ENCODE results near the gene CMTM4. TPM values are rescaled to one million over a fixed set of nuclear protein-coding genes. Genes with fewer than 3 reads are reported as not detected.

Gene CMTM4
- total RNA-seq, 2 experiments from 2014 or later = 3.3 to 4.5 TPM

- DNase-seq (no peak), ATAC-seq (no peak)
- peaks cover 4% of the 10 kb centered on the region for H3K27me3 Mint-ChIP-seq
- intact Hi-C loops (cut with DNase I, micrococcal nuclease) = no loop called here
- H3K4me3 Mint-ChIP-seq = no peak overlapping the region
- H3K9me3 Mint-ChIP-seq (ENCODE audit: low read depth) = no peaks in the 10 kb centered on the region
- no peak overlapping the region for H3K27ac Mint-ChIP-seq
- POLR2A ChIA-PET = no interaction called here
- CTCF ChIA-PET = interaction anchor here (1.1 kb wide), 1 partner anchor 36 kb away, joined by 5 read pairs; no protein-coding TSS in a partner anchor
- H3K4me1 Mint-ChIP-seq = no peaks in the 10 kb centered on the region
- H3K36me3 Mint-ChIP-seq (ENCODE audit: low read depth) = no peaks in the 10 kb centered on the region
These were observed 9.4 kb upstream of the CMTM4 start for GRCh38 chr16:66705790-66706505.

GRCh38 chr16:66703406-66704215 lies 7.1 kb upstream of the CMTM4 start:
- intact Hi-C loops (cut with DNase I, micrococcal nuclease) = no loop called here
- no peak overlapping the region for H3K27ac Mint-ChIP-seq
- no peak for ATAC-seq
- CTCF ChIA-PET = interaction anchor here (0.5 to 0.7 kb wide), 3 partner anchors 25 to 216 kb away, joined by 3 to 4 read pairs (median 3); no protein-coding TSS in a partner anchor
- no peak overlapping the region for H3K4me3 Mint-ChIP-seq
- no peaks in the 10 kb centered on the region for H3K9me3 Mint-ChIP-seq (ENCODE audit: low read depth)
- H3K4me1 Mint-ChIP-seq = no peaks in the 10 kb centered on the region
- POLR2A ChIA-PET = no interaction called here
- no peaks in the 10 kb centered on the region for H3K36me3 Mint-ChIP-seq (ENCODE audit: low read depth)
- peaks cover 2% of the 10 kb centered on the region for H3K27me3 Mint-ChIP-seq
- no peak for DNase-seq

- Mint-ChIP-seq H3K27me3 (peaks cover 5% of the 10 kb centered on the region), H3K36me3 (ENCODE audit: low read depth) (no peaks in the 10 kb centered on the region), H3K4me3 (no peak overlapping the region), H3K27ac (no peak overlapping the region), H3K4me1 (peaks cover 3% of the 10 kb centered on the region), H3K9me3 (ENCODE audit: low read depth) (no peaks in the 10 kb centered on the region)
- intact Hi-C loops (cut with DNase I, micrococcal nuclease) = no loop called here
- ATAC-seq (no peak), DNase-seq (no peak)
- POLR2A ChIA-PET = no interaction called here
- CTCF ChIA-PET = interaction anchor here (0.6 to 1.3 kb wide), 2 partner anchors 25 to 43 kb away, joined by 3 read pairs; no protein-coding TSS in a partner anchor
These were observed 5.0 kb upstream of the CMTM4 start for GRCh38 chr16:66701516-66701915.

- H3K36me3 Mint-ChIP-seq (ENCODE audit: low read depth) = no peaks in the 10 kb centered on the region
- no peak overlapping the region for H3K27ac Mint-ChIP-seq
- ChIA-PET POLR2A (no interaction called here), CTCF (interaction anchor here (1.3 kb wide), 1 partner anchor 42 kb away, joined by 3 read pairs; no protein-coding TSS in a partner anchor)
- DNase-seq = no peak
- H3K9me3 Mint-ChIP-seq (ENCODE audit: low read depth) = no peaks in the 10 kb centered on the region
- no peak overlapping the region for H3K4me3 Mint-ChIP-seq
- no peak for ATAC-seq
- intact Hi-C loops (cut with DNase I, micrococcal nuclease) = no loop called here
- peaks cover 3% of the 10 kb centered on the region for H3K4me1 Mint-ChIP-seq
- H3K27me3 Mint-ChIP-seq = peaks cover 5% of the 10 kb centered on the region
These were observed 4.5 kb upstream of the CMTM4 start for GRCh38 chr16:66701026-66701425.

- ChIA-PET CTCF (interaction anchor here (0.9 kb wide), 1 partner anchor 293 kb away, joined by 3 read pairs; no protein-coding TSS in a partner anchor), POLR2A (no interaction called here)
- Mint-ChIP-seq H3K4me3 (no peak overlapping the region), H3K27me3 (peaks cover 9% of the 10 kb centered on the region), H3K4me1 (peaks cover 11% of the 10 kb centered on the region), H3K9me3 (ENCODE audit: low read depth) (no peaks in the 10 kb centered on the region), H3K27ac (no peak overlapping the region), H3K36me3 (ENCODE audit: low read depth) (no peaks in the 10 kb centered on the region)
- ATAC-seq (no peak), DNase-seq (no peak)
- intact Hi-C loops (cut with DNase I, micrococcal nuclease) = no loop called here
These were observed 3.4 kb upstream of the CMTM4 start for GRCh38 chr16:66699898-66700297.

GRCh38 chr16:66698046-66698445 lies 1.5 kb upstream of the CMTM4 start:
- Mint-ChIP-seq H3K9me3 (ENCODE audit: low read depth) (no peaks in the 10 kb centered on the region), H3K4me3 (no peak overlapping the region), H3K36me3 (ENCODE audit: low read depth) (no peaks in the 10 kb centered on the region), H3K27me3 (peaks cover 10% of the 10 kb centered on the region), H3K4me1 (peaks cover 12% of the 10 kb centered on the region), H3K27ac (no peak overlapping the region)
- ChIA-PET POLR2A (no interaction called here), CTCF (interaction anchor here (0.7 to 1.6 kb wide), 8 partner anchors 15 to 1042 kb away, joined by 3 to 5 read pairs (median 3); partner anchors contain the start of gene NAE1)
- ATAC-seq = no peak
- no peak for DNase-seq
- intact Hi-C loops (cut with DNase I, micrococcal nuclease) = no loop called here

- peak; percentile 45 for ATAC-seq
- peaks cover 10% of the 10 kb centered on the region for H3K27me3 Mint-ChIP-seq
- ChIA-PET CTCF (interaction anchor here (0.9 to 2.1 kb wide), 6 partner anchors 9 to 142 kb away, joined by 3 to 10 read pairs (median 3); partner anchors contain the start of gene DYNC1LI2), POLR2A (no interaction called here)
- H3K36me3 Mint-ChIP-seq (ENCODE audit: low read depth) = no peaks in the 10 kb centered on the region
- no peak for DNase-seq
- peak overlapping the region; percentile 70 for H3K4me3 Mint-ChIP-seq
- H3K4me1 Mint-ChIP-seq = peaks cover 15% of the 10 kb centered on the region
- H3K27ac Mint-ChIP-seq = no peak overlapping the region
- no peaks in the 10 kb centered on the region for H3K9me3 Mint-ChIP-seq (ENCODE audit: low read depth)
- intact Hi-C loops (cut with DNase I, micrococcal nuclease) = loop anchor here in 1 of 2 experiments (1.0 to 2.0 kb wide), 12 partner anchors 45 to 333 kb away; partner anchors contain the start of genes CBFB, CIAO2B, CKLF and CMTM3
These were observed 441 bp downstream of the CMTM4 start for GRCh38 chr16:66695935-66696668.

- no peak for ATAC-seq
- Mint-ChIP-seq H3K4me1 (peaks cover 16% of the 10 kb centered on the region), H3K36me3 (ENCODE audit: low read depth) (no peaks in the 10 kb centered on the region), H3K4me3 (peak overlapping the region; percentile 70), H3K27ac (no peak overlapping the region), H3K9me3 (ENCODE audit: low read depth) (no peaks in the 10 kb centered on the region), H3K27me3 (peaks cover 10% of the 10 kb centered on the region)
- CTCF ChIA-PET = interaction anchor here (0.9 to 2.1 kb wide), 6 partner anchors 9 to 141 kb away, joined by 3 to 10 read pairs (median 3); partner anchors contain the start of gene DYNC1LI2
- DNase-seq = peak; percentile 13
- POLR2A ChIA-PET = no interaction called here
- intact Hi-C loops (cut with DNase I, micrococcal nuclease) = no loop called here
These were observed 1.0 kb downstream of the CMTM4 start for GRCh38 chr16:66695471-66695934.

- ATAC-seq (no peak), DNase-seq (no peak)
- CTCF ChIA-PET = interaction anchor here (0.9 kb wide), 1 partner anchor 137 kb away, joined by 4 read pairs; the partner anchor contains the start of gene NAE1
- H3K27me3 Mint-ChIP-seq = peaks cover 8% of the 10 kb centered on the region
- POLR2A ChIA-PET = no interaction called here
- H3K27ac Mint-ChIP-seq = no peak overlapping the region
- no peak overlapping the region for H3K4me3 Mint-ChIP-seq
- peaks cover 16% of the 10 kb centered on the region for H3K4me1 Mint-ChIP-seq
- intact Hi-C loops (cut with DNase I, micrococcal nuclease) = no loop called here
- no peaks in the 10 kb centered on the region for H3K9me3 Mint-ChIP-seq (ENCODE audit: low read depth)
- no peaks in the 10 kb centered on the region for H3K36me3 Mint-ChIP-seq (ENCODE audit: low read depth)
These were observed 3.4 kb downstream of the CMTM4 start for GRCh38 chr16:66693149-66693548.

- ATAC-seq = no peak
- no peak overlapping the region for H3K27ac Mint-ChIP-seq
These were observed 4.2 kb downstream of the CMTM4 start for GRCh38 chr16:66692341-66692740.

GRCh38 chr16:66691234-66691633 lies 5.3 kb downstream of the CMTM4 start:
- CTCF ChIA-PET = interaction anchor here (0.7 kb wide), 1 partner anchor 76 kb away, joined by 3 read pairs; no protein-coding TSS in a partner anchor
- POLR2A ChIA-PET = no interaction called here
- DNase-seq (no peak), ATAC-seq (no peak)
- intact Hi-C loops (cut with DNase I, micrococcal nuclease) = no loop called here
- Mint-ChIP-seq H3K27me3 (peaks cover 6% of the 10 kb centered on the region), H3K27ac (no peak overlapping the region), H3K9me3 (ENCODE audit: low read depth) (no peaks in the 10 kb centered on the region), H3K4me3 (no peak overlapping the region), H3K4me1 (peaks cover 13% of the 10 kb centered on the region), H3K36me3 (ENCODE audit: low read depth) (no peaks in the 10 kb centered on the region)

More at GRCh38 chr16:66692341-66692740, 4.2 kb downstream of the CMTM4 start:
- POLR2A ChIA-PET = no interaction called here
- Mint-ChIP-seq H3K27me3 (peaks cover 7% of the 10 kb centered on the region), H3K36me3 (ENCODE audit: low read depth) (no peaks in the 10 kb centered on the region), H3K9me3 (ENCODE audit: low read depth) (no peaks in the 10 kb centered on the region), H3K4me3 (no peak overlapping the region), H3K4me1 (peaks cover 15% of the 10 kb centered on the region)
- DNase-seq = no peak
- CTCF ChIA-PET = no interaction called here
- intact Hi-C loops (cut with DNase I, micrococcal nuclease) = no loop called here
